ENCODE results near the gene TXNRD1. TPM values are rescaled to one million over a fixed set of nuclear protein-coding genes. Genes with fewer than 3 reads are reported as not detected.
"Not testable (repeated sequence)": the region's sequence is repeated elsewhere in the genome, so short reads cannot be mapped to it uniquely, and the experiment has no call there.

Gene TXNRD1
- total RNA-seq, 1 experiment from 2014 or later = 72.8 TPM

DNA sequence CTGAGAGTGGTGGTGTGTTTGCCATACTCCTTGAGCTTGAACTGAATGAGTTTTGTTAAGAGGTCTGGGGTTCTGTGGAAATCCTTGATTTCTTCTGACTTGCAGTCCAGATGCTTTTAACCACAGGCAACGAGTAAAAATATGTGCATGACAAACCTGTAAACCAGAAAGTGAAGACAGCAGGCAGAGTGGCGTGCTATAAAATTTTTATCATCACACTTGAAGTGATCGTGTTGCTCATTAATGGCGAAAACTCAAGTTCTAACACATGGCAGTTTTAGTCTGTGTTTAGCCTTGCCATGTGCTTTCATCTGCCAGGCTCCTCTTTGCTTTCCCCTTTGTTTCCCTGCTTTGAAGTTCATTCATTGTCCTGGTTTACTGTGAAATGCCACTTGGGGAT, 28.0 kb downstream of the TXNRD1 start:
- DNase-seq = no peak
- Histone ChIP-seq H3K27me3 (no peaks in the 10 kb centered on the region), H3K4me1 (no peaks in the 10 kb centered on the region), H3K27ac (no peak overlapping the region), H3K9me3 (replicated peaks) (no peaks in the 10 kb centered on the region), H3K4me3 (no peak overlapping the region), H3K36me3 (no peaks in the 10 kb centered on the region)

DNA sequence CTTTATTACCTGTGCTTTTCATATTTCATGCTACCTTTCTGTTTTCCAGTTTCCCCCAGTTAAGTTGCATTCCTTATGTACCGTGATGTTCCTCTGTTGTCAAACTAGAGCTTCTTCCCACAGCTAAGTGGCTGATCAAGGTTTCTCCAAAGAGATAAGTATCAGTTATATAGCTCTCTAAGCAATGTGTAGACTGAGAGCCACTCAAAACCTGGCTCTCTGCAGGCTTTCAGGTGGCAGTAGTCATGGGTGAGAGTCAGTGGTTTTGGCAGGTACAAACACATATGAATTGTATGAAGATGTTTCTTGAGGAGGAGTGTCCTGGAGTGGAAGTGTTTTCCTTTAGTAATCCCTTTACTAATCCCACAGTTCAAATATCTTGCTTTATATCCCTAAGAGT, 28.4 kb downstream of the TXNRD1 start:
- H3K9me3 ChIP-seq (replicated peaks) = no peaks in the 10 kb centered on the region
- no peak overlapping the region for H3K27ac ChIP-seq
- no peaks in the 10 kb centered on the region for H3K36me3 ChIP-seq
- H3K27me3 ChIP-seq = no peaks in the 10 kb centered on the region
- no peaks in the 10 kb centered on the region for H3K4me1 ChIP-seq
- DNase-seq = no peak
- H3K4me3 ChIP-seq = no peak overlapping the region

DNA sequence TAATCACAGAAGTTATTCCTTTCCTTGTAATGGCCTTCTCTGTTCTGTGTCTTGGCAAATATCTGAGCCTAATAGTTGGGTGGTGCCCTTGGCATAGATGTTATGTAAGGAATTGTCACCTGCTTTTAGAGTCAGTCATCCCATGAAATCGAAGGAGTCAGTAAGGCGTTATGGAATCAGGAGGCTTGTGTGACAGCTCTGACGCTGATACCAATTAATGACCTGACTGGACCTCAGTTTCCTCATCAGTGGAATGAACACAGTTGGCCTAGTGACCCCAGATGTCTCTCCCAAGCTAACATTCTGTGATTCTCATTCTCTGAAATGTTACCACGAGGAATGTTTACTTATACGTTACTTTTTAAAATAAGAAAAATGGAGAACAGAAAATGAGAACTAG, 32.1 kb downstream of the TXNRD1 start:
- H3K9me3 ChIP-seq (replicated peaks) = no peaks in the 10 kb centered on the region

DNA sequence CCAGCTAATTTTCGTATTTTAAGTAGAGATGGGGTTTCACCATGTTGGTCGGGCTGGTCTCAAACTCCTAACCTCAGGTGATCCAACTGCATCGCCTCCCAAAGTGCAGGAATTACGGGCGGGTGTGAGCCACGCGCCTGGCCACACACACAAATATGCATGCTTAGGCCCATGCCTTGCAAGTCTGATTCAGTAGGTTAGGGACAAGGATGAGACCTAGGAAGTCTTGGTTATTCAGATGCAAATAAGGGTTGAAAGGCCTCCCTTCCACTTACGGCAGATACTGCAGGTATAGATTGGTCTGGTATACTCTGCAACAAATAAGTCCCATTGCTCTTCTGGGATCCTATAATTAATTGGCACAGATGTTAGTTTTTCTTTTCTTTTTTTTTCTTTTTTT, 32.9 kb downstream of the TXNRD1 start:
- no peak for DNase-seq
- Histone ChIP-seq H3K27ac (no peak overlapping the region), H3K36me3 (no peaks in the 10 kb centered on the region), H3K9me3 (replicated peaks) (no peaks in the 10 kb centered on the region), H3K27me3 (no peaks in the 10 kb centered on the region), H3K4me1 (no peaks in the 10 kb centered on the region), H3K4me3 (no peak overlapping the region)

More for the DNA sequence above, 32.1 kb downstream of the TXNRD1 start:
- H3K27ac ChIP-seq = no peak overlapping the region
- H3K4me3 ChIP-seq = no peak overlapping the region
- no peaks in the 10 kb centered on the region for H3K4me1 ChIP-seq
- H3K27me3 ChIP-seq = no peaks in the 10 kb centered on the region
- no peaks in the 10 kb centered on the region for H3K36me3 ChIP-seq
- no peak for DNase-seq

DNA sequence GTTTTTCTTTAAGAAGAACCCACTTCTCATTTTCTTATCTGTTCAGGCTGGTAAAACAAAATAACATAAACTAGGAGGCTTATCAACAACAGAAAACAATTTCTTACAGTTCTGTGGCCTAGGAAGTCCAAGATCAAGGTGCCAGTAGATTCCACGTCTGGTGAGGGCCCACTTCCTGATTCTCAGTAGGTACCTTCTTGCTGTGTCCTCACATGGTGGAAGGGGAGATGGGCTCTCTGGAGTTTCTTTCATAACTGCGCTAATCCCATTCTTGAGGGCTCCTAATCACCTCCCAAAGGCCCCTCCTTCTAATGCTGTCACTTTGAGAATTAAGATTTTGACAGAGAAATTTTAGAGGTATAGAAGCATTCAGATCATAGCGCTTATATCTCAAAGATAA, 33.4 kb downstream of the TXNRD1 start:
- Histone ChIP-seq H3K27me3 (no peaks in the 10 kb centered on the region), H3K4me1 (no peaks in the 10 kb centered on the region), H3K27ac (no peak overlapping the region), H3K9me3 (replicated peaks) (no peaks in the 10 kb centered on the region), H3K4me3 (no peak overlapping the region), H3K36me3 (no peaks in the 10 kb centered on the region)
- no peak for DNase-seq

DNA sequence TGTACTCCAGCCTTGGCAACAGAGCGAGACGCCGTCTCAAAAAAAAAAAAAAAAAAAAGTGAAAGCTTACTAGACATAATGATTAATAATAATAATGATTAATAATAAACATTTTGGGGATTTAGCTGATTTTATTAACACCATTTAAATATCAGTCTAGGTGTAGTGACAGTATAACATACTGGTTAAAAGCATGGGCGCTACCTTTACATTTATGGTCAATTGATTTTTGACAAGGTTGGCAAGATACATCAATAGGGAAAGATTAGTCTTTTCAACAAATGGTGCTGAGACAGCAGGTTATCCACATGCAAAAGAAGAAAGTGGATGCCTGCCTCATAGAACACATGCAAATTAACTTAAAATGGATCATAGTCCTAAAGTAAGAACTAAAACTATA, 34.3 kb downstream of the TXNRD1 start:
- Histone ChIP-seq H3K4me3 (no peak overlapping the region), H3K36me3 (no peaks in the 10 kb centered on the region), H3K27me3 (no peaks in the 10 kb centered on the region), H3K9me3 (replicated peaks) (no peaks in the 10 kb centered on the region), H3K27ac (no peak overlapping the region), H3K4me1 (no peaks in the 10 kb centered on the region)
- DNase-seq = no peak

DNA sequence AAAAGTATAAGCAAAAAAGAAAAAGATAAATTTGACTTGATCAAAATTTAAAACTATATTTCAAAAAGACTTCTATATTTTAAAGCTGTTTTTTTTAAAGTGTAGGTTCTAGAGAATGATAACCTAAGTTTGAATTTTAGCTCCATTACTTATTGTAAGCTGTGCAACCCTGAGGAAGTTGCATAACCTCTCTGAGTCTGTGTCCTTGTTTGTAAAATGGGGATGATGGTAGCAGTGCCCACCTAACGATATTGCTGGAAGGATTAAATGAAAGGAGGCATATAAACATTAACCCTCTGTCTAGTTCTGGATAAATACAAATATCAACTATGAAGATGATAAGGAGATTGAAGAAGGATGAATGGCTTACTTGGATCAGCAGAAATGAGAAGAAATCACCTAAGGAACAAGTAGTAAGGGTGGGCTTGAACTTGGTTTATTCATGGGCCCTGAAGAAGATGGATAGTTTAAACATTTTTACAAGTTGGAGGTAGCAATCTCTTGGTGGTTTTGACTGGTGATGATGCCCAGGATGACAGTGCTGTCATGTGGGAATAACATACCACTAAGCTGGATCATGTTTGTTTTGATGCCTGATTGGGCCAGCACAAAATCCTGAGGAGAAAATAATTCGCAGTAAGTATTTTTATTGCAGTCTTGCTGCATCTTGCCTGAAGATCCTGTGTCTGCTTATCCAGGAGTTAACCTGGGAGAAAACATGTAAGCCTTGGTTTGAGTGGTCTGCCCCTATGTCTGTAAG, 35.0 kb downstream of the TXNRD1 start:
- DNase-seq = no peak
- no peaks in the 10 kb centered on the region for H3K27me3 ChIP-seq
- H3K36me3 ChIP-seq = no peaks in the 10 kb centered on the region
- no peak overlapping the region for H3K4me3 ChIP-seq
- no peaks in the 10 kb centered on the region for H3K9me3 ChIP-seq (replicated peaks)
- no peaks in the 10 kb centered on the region for H3K4me1 ChIP-seq
- H3K27ac ChIP-seq = no peak overlapping the region

DNA sequence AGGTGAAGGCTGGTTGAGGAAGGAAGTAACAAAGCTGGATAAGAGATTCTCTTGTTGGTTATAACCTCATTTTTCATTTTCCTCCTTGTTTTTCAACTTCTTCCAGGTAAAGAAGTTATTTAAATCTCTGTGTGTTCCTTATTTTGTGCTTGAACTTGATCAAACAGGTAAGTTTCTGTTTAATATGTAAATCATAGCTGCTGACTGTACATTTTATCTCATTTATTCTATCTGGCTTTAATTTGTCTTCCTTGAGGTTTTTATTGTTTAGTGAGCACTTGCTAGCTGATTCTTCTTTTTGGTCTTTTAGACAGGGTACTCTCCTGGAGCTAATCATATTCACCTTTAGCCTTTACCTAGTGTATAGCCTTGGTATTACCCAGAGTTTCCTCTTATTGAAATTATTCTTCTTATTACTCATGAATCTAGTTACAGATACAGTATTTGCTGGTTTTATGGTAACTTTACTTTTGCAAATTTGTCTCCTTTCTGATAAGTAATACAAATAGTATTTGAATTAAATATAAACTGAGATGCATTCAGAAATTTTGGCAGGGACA, 42.4 kb downstream of the TXNRD1 start:
- Histone ChIP-seq H3K36me3 (no peaks in the 10 kb centered on the region), H3K27ac (no peak overlapping the region), H3K4me1 (no peaks in the 10 kb centered on the region), H3K9me3 (replicated peaks) (no peaks in the 10 kb centered on the region), H3K27me3 (no peaks in the 10 kb centered on the region), H3K4me3 (no peak overlapping the region)
- DNase-seq = no peak

DNA sequence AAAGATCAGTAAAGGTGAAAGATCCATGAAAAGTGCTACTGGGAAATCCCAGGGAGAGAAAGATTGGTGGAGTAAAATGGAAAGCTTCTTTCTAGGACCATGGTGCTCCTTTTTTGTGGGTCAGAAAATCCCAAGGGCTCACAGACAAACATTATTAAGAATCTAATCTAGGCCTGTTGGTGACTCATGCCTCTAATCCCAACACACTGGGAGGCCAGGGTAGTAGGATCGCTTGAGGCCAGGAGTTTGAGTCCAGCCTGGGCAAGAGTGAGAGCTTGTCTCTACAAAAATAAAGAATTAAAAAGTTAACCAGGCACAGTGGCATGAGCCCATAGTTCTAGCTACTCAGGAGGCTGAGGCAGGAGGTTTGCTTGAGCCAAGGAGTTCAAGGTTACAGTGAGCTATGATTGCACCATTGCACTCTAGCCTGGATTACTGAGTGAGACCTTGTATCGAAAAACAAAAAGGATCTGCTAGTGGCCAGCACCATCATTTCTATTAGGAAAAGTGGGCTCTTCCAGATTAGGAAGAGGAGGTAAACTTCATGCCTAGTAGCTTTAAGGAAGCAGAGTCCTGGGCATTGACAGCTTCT, 43.0 kb downstream of the TXNRD1 start:
- Histone ChIP-seq H3K9me3 (replicated peaks) (no peaks in the 10 kb centered on the region), H3K4me3 (no peak overlapping the region), H3K27me3 (no peaks in the 10 kb centered on the region), H3K27ac (no peak overlapping the region), H3K36me3 (no peaks in the 10 kb centered on the region), H3K4me1 (no peaks in the 10 kb centered on the region)
- DNase-seq = no peak

DNA sequence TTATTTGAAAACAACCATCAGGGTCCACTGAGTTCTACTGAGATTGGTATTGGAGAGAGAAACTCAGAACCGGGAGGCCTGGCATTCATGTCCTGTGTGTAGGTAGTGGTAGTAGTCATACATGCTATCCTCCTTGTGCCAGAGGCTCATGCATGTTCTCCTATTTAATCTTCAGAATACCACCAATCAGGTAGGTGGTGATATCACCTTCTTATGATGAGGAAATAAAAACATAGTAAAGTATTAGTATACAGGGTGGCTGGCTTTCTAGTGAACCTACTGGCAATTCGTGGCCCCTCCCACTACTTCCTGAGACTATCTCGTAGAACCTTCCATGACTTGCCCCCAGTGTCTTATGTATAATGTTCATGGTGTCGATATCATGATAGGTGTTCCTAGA, 47.4 kb downstream of the TXNRD1 start:
- no peaks in the 10 kb centered on the region for H3K36me3 ChIP-seq
- DNase-seq = no peak
- H3K4me3 ChIP-seq = no peak overlapping the region
- no peaks in the 10 kb centered on the region for H3K4me1 ChIP-seq
- H3K27ac ChIP-seq = no peak overlapping the region
- no peaks in the 10 kb centered on the region for H3K9me3 ChIP-seq (replicated peaks)
- H3K27me3 ChIP-seq = no peaks in the 10 kb centered on the region

DNA sequence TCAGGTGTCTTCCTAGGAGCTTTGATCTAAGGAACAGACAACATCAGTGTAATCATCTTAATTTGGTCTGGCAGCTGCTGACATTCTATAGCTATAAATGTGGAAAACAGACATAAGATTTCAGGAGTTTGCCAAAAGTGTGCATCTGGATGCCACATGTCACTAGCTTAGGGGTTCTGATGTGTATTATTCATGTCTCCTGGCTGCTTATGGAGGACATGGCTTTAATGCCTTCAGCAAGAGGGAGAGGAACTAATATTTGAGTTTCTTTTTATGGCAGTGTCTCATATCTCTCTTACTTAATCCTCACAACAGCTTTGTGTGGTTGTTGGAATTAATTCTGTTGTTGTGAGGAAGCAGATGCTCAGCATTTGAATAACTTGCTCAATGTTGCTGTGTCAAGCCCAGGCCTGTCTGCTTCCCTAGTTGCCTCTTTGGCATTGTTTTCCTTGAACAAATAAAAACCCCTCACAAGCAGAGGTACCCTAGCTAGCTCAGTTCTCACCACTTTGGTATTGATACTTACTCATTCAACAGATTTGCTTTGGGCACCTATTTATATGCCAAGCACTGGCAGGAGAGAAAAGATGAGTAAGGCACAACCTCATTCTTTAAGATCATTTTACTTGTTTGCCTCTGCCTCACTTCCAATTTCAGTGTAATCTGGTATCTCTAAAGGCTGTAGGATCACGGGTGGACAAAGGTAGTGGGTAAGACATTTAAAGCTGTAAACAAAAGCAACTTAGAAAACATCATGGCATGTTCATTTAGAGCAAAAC, 48.2 kb downstream of the TXNRD1 start:
- H3K27ac ChIP-seq = no peak overlapping the region
- H3K27me3 ChIP-seq = no peaks in the 10 kb centered on the region
- H3K4me1 ChIP-seq = no peaks in the 10 kb centered on the region
- DNase-seq = peak in 1 of 2 experiments; percentile 13
- no peak overlapping the region for H3K4me3 ChIP-seq
- no peaks in the 10 kb centered on the region for H3K9me3 ChIP-seq (replicated peaks)
- H3K36me3 ChIP-seq = no peaks in the 10 kb centered on the region

DNA sequence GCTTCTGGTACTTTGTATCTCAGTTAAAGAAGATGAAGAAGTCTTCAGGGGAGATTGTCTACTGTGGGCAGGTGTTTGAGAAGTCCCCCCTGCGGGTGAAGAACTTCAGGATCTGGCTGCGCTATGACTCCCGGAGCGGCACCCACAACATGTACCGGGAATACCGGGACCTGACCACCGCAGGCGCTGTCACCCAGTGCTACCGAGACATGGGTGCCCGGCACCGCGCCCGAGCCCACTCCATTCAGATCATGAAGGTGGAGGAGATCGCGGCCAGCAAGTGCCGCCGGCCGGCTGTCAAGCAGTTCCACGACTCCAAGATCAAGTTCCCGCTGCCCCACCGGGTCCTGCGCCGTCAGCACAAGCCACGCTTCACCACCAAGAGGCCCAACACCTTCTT, 49.9 kb downstream of the TXNRD1 start:
- H3K27me3 ChIP-seq; H3K36me3 ChIP-seq; H3K9me3 ChIP-seq (replicated peaks); H3K4me3 ChIP-seq; H3K27ac ChIP-seq; H3K4me1 ChIP-seq; DNase-seq: not testable (repeated sequence)

DNA sequence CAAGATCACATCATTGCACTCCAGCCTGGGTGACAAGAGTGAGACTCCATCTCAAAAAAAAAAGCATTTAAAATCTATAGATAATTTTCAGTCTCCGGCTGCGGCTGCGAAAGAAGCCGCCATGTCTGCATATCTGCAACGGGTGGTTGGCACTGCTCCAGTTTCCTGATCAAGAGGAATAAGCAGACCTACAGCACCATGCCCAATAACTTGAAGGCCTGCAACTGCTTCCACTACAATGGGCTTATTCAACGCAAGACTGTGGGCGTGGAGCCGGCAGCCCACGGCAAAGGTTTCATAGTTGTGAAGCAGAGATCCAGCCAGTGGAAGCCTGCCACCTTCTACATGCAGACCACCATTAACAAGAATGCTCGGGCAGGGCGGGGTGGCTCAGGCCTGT, 57.4 kb downstream of the TXNRD1 start:
- no peaks in the 10 kb centered on the region for H3K4me1 ChIP-seq
- no peaks in the 10 kb centered on the region for H3K9me3 ChIP-seq (replicated peaks)
- H3K36me3 ChIP-seq = no peaks in the 10 kb centered on the region
- H3K4me3 ChIP-seq = no peak overlapping the region
- no peak overlapping the region for H3K27ac ChIP-seq
- no peaks in the 10 kb centered on the region for H3K27me3 ChIP-seq
- no peak for DNase-seq

DNA sequence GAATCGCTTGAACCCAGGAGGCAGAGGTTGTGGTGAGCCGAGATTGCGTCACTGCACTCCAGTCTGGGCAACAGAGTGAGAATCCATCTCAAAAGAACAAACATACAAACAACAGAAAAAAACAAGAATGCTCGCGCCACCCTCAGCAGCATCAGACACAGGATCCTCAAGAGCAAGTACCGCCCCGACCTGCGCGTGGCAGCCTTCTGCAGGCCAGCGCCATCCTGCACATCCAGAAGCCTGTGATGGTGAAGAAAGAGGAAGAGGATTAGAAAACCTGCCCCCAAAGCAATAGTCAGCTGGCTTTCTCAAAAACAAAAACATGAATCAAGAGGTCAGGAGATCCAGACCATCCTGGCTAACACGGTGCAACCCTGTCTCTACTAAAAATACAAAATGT, 57.9 kb downstream of the TXNRD1 start:
- Histone ChIP-seq H3K36me3 (no peaks in the 10 kb centered on the region), H3K4me1 (no peaks in the 10 kb centered on the region), H3K27ac (no peak overlapping the region), H3K27me3 (no peaks in the 10 kb centered on the region), H3K9me3 (replicated peaks) (no peaks in the 10 kb centered on the region), H3K4me3 (no peak overlapping the region)
- DNase-seq = no peak

DNA sequence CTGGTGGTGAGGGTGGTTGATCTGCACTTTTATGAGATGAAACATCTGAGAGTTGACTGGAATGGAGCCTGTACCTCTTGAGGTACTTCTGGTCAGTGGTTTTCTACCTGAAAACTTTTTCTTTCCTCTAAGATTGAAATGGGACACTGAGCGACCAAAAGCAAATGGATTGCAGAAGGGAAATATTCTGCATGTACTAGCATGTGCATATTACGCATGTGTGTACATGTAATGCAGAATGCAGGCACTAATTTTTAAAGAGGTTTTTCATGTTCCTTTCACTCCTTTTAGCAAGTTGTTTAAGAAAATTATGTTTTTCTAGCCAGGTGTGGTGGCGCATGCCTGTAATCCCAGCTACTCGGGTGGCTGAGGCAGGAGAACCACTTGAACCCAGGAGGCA, 59.2 kb downstream of the TXNRD1 start:
- Histone ChIP-seq H3K36me3 (no peaks in the 10 kb centered on the region), H3K27me3 (no peaks in the 10 kb centered on the region), H3K4me1 (no peaks in the 10 kb centered on the region), H3K9me3 (replicated peaks) (no peaks in the 10 kb centered on the region), H3K4me3 (no peak overlapping the region), H3K27ac (no peak overlapping the region)
- DNase-seq = no peak
